ENCODE measurements around the gene ELMOD3.
"Not testable (repeated sequence)": the region's sequence is repeated elsewhere in the genome, so short reads cannot be mapped to it uniquely, and the experiment has no call there.

The ELMOD3 gene

DNA sequence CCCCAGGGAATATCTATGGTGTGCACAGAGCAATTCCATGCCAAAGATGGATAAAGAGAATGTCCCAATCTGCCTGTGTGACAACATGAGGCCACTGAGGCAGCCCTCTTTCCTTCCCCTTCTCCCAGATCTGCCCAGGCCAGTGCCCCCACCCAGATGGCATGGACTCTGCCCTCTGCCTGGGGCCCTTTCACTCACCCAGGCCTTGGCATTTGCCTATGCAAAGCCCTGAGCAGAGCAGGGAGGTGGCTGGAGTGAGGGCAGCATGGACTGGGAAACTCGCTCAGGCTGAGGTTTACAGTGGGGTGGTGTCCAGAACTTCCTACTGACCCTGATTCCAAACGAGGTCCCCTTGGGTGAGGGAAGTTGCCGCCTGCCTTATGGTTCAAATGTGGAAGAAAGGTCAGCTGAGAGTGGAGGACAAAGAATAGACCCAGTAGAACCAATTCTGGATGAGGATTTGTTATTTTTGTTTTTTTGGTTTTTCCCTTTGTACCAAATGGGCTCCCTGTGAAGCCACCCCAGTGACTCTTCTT, 72.8 kb downstream of the ELMOD3 start:
- DNase-seq (ENCODE audit: low read depth), result no peak

DNA sequence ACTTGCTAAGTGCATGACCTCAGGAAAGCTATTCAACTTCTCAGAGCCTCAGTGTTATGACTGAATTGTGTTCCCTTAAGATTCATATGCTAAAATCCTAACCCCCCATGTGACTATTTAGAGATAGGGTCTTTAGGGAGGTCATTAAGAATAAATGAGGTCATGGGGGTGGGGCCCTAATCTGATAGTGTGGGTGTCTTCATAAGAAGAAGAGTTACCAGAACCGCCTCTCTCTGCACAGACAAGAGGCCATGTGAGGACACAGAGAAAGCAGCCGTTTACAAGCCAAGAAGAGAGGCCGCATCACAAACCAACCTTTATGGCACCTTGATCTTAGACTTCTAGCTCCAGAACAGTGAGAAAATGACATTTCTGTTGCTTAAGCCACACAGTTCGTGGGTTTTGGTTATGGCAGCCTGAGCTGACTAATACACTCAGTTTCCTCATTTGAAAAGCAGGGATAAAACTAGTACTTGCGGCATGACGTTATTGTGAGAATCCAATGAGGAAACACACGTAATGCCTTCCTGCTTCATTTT, 73.8 kb downstream of the ELMOD3 start:
- no peak for DNase-seq (ENCODE audit: low read depth)

DNA sequence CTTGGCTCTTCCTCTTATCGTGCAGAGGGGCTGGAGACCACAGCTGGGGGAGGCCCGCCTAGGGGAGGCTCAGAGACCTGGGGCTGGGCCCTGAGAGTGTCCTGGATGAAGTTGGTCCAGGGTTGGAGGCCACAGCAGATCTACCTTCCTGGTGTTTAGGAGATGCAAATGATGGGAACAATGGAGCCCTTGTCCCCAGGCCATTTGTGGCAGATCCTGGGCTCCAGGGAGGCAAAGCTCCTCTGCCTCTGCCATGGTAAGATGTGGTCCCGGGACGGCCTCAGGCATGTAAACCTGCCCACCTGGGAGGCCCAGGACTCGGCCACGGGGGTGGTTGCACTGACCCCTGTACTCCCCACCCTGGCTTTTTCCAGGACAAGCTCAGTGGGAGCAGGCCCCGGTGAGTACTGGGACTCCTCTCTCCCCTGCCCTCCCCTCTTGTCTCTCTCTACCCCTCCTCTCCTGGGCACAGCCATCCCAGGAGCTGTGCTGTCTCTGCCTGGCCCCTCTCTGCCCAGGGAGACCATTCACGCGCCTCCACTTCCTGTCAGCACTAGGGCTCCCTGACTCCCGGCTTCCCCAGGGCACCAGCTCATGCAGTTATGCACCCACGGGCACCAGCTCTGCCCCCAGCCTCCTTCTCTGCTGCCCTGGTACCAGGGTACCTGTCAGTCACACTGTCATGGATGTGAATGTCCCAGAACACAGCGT, 74.8 kb downstream of the ELMOD3 start:
- DNase-seq (ENCODE audit: low read depth), result no peak

DNA sequence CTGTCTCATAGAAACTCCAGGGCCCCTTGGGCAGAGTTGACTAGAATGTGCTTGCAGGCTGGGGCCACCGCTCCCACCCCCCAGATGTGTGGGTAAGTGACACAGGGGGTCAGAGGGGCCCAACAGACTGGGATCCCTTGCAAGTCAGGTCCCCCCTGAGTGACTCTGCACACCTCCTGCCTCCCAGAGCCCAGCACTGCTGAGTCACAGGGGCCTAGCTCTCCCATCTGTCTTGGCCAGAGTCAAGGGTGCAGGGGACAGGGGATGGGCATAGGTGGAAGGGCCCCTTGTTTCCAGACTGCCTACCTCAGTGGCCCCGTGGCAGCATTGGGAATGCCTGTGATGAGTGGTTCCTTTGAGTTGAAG, 75.3 kb downstream of the ELMOD3 start:
- DNase-seq (ENCODE audit: low read depth), result no peak

DNA sequence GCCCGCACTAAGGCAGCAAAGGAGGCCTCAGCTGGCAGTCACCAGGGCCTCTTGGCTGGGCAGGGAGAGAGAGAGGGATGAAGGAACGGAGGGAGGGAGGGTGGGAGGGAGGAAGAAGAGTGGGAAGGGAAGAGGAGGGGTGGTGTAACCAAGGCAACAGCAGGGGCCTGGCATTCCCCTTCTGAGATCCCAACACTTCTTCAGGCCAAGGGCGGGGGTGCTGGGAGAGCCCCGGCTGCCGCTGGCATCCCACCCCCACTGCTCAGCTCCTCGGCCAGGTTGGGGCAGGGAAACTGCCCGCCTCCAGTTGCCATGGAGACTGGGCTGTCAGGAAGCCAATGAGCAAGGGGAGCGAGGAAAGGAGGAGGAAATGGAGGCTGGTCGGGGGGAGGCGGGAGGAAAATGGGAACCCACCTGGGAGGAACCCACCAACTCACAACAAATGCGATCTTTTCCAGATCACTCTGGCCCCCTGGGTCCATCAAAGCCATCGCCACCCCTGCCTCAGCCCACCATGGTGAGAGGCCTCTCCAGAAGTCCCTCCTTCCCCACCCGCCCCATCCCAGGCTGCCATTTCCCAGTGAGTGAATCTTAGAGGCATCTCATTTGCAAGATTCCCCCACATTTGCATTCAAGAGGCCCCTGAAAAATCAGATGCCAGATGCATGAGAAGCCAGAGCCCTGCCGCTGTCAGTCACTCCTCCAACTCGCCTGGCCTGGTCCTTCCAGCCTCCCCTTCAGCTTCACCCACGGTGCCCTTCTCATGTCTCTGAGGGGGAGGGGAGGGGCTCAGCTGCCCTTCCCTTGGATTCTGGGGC, 76.4 kb downstream of the ELMOD3 start:
- no peak for DNase-seq (ENCODE audit: low read depth)

DNA sequence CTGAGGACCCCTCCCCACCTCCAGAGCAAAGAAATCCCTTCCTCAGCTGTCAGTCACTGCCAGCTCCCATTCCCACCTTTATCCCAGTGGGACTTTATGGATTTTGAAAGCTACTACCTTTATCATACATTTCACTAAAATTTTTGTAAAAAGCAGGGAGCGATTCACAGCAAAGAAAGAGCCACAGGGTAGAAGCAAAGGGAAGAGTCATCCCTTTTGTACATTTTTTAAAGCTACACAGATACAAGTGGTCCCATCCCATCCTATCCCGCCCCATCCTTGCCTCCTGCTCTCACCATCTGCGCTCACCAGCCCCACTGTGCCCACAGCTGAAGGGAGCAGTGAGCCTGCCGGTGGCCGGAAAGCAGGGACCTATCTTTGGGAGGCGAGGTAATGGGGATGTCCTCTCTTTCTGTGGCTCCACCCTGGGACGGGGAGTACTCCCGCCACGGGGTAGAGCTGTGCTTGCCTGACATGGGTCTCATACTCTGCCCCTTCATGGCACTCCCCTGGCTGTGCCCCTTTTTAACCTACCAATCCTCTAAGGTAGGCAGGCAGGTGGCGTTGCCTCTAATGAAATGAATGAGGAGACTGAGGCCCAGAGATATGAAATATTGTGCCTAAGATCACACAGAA, 77.1 kb downstream of the ELMOD3 start:
- no peak for DNase-seq (ENCODE audit: low read depth)

DNA sequence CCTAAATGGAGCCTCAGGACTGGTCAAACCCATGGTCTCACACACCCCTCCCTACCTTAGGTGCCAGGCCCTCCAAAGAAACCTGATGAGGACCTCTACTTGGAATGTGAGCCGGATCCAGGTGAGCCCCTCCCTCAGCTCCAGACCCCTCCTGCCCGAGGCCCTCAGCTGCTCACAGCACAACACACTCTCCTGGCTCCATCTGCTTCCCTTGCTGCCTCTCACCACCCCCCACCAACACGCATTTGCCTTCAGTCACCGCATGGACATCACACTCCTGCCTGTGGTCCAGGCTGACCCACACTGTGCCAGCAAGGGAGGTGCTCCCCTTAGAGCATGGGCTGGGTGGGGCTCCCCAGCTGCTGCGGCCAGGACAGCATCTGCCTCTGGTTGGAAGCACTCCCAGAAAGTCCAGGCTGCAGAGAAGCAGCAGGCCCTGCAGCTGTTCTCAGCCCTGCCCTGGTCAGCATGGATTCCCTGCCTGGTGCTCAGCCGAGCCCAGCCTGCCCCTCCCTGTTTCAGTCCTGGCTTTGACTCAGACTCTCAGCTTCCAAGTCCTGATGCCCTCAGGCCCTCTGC, 79.0 kb downstream of the ELMOD3 start:
- no peak for DNase-seq (ENCODE audit: low read depth)

DNA sequence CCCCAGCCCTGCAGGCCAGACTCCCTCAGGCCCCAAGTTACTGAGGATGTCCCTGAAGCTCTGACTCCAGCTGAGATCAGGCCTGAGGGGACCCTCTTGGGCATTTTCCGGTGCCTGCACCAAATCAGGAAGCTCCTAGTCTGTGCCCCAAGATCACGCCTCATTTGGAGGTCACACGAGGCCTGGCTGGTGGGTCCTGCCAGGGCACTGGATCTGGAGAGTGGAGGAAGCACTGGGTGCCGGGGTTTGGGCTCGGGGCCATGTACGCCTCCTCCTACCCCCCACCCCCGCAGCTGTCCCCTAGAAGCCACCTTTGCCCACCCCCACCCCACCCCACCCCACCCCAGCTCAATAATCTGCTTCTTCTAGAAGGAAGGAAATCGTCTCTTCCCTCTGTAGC, 80.1 kb downstream of the ELMOD3 start:
- no peak for DNase-seq (ENCODE audit: low read depth)

DNA sequence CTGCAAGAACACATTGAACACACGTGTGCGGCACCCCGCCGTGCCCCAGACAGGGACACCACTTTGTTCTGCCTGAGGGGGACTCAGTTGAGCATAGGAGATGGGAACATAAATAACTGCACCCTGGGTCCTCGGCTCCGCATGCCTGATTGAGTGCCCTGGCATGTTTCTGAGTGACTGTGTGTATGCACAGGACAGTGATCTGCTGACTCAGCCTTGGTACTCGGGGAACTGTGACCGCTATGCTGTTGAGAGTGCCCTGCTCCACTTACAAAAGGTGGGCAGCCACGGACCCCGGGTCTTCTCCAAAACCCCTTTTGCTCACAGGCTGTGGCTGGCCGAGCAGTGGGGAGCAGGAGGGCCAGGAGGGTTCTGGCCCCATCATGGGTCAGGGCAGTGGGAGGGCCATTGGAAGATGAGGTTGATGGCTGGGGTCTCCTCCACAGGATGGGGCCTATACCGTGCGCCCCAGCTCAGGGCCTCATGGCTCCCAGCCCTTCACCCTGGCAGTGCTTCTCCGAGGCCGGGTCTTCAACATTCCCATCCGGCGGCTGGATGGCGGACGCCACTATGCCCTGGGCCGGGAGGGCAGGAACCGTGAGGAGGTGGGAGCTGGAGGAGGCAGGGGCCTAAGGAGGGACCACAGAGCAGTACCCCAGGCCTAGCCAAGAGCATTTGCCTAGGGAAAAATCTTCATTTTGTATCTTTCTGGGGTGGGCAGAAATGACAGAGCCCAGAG, 80.8 kb downstream of the ELMOD3 start:
- DNase-seq (ENCODE audit: low read depth), result no peak

DNA sequence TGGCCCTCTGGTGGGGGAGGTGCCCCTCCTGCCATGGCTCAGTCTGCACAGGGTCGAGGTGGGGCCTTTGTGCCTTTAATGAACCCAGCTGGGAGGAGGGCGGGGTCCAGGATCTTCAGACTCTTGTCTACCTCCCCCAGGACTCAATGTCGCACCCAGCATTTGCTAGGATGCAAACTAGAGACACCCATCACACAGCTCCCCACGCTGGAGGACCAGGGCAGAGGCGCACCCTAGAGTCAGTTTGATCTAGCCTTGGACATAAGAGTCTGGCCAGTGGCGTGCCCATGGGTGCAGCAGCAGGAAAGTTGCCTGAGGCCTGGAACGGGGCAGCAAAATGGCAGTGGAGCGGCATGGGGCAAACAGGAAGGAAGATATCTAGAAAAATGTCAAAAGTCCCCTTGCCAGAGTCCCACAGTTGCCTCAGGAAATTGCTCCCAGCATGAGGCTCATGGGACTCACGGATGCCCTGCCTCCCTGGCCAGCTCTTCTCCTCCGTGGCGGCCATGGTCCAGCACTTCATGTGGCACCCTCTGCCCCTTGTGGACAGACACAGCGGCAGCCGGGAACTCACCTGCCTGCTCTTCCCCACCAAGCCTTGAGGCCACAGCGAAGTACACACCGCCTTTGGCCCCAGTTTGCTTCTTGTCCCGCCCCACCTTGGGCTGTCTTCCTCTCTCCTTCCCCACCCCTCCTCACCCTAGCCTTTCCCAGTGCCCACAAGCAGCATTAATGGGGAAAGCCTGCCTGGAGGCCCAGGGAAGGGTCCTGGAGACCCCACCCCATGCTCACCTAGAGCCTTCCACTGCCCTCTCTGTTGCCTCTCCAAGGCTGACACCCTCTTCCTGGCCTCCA, 81.6 kb downstream of the ELMOD3 start:
- DNase-seq (ENCODE audit: low read depth), result no peak

DNA sequence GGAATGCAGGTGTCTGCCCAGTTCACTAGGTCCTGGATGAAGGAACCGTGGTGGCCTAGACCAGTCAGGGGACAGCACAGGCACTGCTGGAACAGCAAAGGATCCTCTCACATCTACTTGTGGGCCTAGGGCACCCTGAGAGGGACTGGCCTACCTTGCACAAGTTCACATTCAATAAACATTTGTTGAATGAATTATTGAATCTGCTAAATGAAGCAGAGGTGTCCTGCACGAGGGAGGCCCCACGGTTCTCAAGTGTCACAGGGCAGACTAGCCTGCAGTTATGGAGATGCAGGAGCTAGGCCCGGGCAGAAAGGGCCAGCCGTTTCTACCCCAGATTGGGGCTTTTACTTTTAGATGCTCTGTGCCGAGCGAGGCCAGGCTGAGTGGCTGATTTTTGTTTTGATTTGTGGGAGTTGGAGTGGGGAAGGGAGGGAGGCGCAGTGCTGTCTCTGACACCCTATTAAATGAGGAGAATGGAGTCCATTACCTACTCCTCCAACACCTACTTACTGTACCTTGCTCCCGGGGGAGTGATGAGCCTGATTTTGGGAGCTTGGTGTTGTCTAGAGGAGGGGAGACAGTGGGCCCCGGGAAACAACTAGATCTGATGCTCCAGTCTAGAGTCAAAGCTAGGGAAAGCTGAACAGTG, 82.4 kb downstream of the ELMOD3 start:
- DNase-seq (ENCODE audit: low read depth), result no peak

DNA sequence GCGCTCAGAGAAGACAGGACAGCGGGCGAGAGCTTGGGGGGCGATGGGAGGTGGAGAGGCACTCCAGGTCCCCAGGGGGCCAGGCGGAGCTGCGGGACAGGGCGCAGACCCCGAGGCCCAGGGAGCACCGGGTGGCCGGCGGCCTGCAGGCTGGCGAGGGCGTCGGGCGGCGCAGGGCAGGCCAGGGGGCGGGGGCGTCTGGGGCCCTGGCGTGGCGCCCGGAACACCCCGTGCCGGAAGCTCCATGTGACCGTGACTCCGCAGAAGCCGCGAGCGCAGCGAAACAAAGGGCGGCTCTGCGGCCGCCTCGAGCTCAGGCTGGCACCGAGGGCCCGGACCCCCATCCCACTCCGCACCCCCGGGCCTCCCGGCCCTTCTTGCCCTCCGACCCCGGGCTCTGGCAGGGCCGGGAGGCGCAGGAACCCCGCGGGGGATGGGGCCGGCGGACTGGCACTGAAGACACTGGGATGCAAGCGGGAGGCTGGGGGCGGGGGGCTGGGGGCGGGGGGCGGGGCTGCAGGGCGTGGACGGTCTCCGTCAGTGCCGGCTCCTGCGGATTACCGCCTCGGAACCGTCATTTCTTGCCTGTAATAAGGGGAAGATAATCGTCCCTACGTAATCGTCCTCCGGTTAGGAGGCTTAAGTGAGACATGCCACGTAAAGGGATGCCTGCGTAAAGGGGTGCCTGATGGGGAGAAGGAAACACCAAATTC, 83.1 kb downstream of the ELMOD3 start:
- peak; percentile 36 for DNase-seq (ENCODE audit: low read depth)

DNA sequence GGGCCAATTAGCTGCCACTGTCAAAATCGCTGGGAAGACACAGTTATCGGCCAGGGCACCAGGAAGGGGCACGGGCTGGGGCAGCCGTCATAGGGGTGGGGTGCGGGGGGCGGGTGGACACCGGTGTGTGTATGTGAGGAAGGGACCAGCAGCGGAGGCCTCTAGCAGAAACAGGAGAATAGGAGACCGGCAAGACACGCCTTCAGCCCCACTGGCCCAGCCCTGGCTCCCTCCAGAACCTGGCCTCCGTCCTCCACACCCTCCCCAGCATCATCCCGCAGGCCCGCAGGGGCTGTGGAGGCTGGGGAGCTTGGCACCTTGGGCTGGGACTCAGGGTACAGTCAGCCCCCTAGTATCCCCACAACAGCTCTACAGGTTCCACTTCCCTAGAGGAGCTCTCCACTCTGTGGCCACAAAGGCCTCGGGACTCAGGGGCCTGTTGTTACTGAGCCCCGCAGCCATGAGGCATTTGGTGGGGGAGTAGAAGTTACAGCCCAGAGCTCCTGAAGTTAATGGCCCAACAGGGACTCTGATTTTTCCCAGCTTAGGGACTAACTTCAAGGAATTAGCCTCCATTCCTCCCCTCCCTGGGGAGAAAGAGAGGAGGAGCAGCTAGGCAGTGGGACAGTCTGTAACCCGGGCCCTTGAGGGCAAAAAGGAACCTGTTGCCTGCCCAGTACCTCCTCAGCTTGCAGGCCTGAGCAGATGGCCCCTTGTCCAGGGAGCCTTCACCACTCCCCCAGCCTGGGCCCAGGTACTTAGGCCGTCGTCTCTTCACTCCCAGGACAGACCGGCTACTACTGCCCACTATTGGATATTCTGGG, 83.8 kb downstream of the ELMOD3 start:
- no peak for DNase-seq (ENCODE audit: low read depth)

DNA sequence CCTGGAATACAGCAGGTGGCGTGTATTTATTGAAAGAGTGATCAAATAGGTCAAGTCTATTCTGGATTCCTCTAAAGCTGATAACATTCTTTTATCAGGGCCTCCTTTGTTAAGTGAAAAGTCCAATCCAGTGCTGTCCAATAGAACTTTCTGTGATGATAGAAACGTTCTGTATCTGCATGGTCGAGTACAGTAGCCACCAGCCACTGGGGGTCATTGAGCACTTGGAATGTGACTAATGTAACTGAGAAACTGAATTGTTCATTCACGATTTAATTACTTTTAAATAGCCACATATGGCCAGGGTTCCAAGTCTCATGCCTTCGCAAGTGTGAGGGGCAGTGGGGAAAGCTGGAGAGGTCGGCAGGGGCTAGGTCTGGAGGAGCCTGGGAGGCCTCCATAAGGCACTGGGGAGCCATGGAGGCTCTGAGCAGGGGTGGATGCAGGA, 84.5 kb downstream of the ELMOD3 start:
- no peak for DNase-seq (ENCODE audit: low read depth)

DNA sequence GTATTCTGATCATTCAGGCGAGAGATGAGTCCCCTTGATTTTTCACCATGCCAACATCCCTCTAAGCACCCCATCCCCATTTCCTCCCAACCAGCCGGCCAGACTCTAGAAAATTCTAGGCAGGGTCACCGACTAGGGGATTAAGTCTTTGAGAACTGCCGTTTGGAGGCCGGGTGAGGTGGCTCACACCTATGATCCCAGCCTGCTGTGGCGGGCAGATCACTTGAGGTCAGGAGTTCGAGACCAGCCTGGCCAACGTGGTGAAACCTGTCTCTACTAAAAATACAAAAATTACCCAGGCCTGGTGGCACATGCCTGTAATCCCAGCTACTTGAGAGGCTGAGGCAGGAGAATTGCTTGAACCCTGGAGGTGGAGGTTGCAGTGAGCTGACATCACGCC, 85.0 kb downstream of the ELMOD3 start:
- DNase-seq (ENCODE audit: low read depth), result not testable (repeated sequence)

DNA sequence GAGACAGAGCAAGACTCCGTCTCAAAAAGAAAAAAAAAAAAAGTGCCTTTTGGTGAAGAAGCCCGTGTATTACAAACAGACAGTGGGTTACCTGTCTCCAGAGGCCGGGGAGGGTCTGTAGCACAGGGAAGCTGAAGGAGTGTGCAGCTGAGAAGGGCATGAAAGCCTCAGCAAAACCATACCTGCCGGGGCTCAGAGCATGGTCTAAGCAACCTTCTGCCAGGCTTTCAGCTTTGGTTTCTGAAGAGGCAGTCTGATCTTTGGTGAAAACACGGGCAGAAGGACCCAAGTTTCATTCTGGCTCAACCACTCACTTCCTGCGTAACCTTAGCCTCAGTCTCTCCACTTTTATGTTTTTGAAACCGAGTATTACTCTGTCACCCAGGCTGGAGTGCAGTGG, 85.4 kb downstream of the ELMOD3 start:
- no peak for DNase-seq (ENCODE audit: low read depth)

DNA sequence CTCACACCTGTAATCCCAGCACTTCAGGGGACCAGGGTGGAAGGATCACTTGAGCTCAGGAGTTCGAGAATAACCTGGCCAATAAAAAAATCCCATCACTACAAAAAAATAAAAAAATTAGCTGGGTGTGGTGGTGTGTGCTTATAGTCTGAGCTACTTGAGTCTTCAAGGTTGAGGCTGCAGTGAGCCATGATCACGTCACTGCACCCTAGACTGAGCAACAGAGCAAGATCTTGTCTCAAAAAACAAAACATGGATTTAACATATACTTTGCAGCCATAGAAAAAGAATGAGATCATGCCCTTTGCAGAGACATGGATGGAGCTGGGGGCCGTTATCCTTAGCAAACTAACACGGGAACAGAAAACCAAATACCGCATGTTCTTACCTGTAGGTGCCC, 86.2 kb downstream of the ELMOD3 start:
- DNase-seq (ENCODE audit: low read depth), result no peak
